ENCODE data around the gene ZBTB39. TPM values are rescaled to one million over a fixed set of nuclear protein-coding genes. Genes with fewer than 3 reads are reported as not detected.

ZBTB39 gene
- polyA plus RNA-seq, 1 donor from 2014 or later, result 6.4 TPM

DNA sequence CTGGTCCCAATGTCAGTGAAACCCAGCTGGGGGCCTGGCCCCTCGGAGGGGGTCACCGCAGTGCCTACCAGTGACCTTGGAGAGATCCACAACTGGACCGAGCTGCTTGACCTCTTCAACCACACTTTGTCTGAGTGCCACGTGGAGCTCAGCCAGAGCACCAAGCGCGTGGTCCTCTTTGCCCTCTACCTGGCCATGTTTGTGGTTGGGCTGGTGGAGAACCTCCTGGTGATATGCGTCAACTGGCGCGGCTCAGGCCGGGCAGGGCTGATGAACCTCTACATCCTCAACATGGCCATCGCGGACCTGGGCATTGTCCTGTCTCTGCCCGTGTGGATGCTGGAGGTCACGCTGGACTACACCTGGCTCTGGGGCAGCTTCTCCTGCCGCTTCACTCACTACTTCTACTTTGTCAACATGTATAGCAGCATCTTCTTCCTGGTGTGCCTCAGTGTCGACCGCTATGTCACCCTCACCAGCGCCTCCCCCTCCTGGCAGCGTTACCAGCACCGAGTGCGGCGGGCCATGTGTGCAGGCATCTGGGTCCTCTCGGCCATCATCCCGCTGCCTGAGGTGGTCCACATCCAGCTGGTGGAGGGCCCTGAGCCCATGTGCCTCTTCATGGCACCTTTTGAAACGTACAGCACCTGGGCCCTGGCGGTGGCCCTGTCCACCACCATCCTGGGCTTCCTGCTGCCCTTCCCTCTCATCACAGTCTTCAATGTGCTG lies 11.0 kb downstream of the ZBTB39 start:
- no peaks in the 10 kb centered on the region for H3K27me3 ChIP-seq (ENCODE audit: insufficient read depth, low read depth, low read length)
- no peak for TF ChIP-seq TAF1 (IDR thresholded peaks at IDR 0.05; ENCODE audit: low read depth)
- no peak for TF ChIP-seq MXI1 (conservative IDR thresholded peaks at IDR 0.05; ENCODE audit: poor library complexity, severe bottlenecking)
- no peak for TF ChIP-seq RAD21 (conservative IDR thresholded peaks at IDR 0.05)
- no peak for TF ChIP-seq EZH2 (IDR thresholded peaks at IDR 0.05; ENCODE audit: borderline replicate concordance, insufficient read depth, low read length, poor library complexity, severe bottlenecking)
- TF ChIP-seq, protein P1, sequence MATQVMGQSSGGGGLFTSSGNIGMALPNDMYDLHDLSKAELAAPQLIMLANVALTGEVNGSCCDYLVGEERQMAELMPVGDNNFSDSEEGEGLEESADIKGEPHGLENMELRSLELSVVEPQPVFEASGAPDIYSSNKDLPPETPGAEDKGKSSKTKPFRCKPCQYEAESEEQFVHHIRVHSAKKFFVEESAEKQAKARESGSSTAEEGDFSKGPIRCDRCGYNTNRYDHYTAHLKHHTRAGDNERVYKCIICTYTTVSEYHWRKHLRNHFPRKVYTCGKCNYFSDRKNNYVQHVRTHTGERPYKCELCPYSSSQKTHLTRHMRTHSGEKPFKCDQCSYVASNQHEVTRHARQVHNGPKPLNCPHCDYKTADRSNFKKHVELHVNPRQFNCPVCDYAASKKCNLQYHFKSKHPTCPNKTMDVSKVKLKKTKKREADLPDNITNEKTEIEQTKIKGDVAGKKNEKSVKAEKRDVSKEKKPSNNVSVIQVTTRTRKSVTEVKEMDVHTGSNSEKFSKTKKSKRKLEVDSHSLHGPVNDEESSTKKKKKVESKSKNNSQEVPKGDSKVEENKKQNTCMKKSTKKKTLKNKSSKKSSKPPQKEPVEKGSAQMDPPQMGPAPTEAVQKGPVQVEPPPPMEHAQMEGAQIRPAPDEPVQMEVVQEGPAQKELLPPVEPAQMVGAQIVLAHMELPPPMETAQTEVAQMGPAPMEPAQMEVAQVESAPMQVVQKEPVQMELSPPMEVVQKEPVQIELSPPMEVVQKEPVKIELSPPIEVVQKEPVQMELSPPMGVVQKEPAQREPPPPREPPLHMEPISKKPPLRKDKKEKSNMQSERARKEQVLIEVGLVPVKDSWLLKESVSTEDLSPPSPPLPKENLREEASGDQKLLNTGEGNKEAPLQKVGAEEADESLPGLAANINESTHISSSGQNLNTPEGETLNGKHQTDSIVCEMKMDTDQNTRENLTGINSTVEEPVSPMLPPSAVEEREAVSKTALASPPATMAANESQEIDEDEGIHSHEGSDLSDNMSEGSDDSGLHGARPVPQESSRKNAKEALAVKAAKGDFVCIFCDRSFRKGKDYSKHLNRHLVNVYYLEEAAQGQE (IDR thresholded peaks at IDR 0.05; ENCODE audit: borderline replicate concordance), result no peak
- no peak for TF ChIP-seq EP300 (conservative IDR thresholded peaks at IDR 0.05; ENCODE audit: poor library complexity, severe bottlenecking)
- no peak for TF ChIP-seq SMC3 (conservative IDR thresholded peaks at IDR 0.05; ENCODE audit: poor library complexity)
- no peak for TF ChIP-seq CTCF (IDR thresholded peaks at IDR 0.05; ENCODE audit: poor library complexity, severe bottlenecking)
- no peak for TF ChIP-seq POLR2AphosphoS5 (IDR thresholded peaks at IDR 0.05)
- no peaks in the 10 kb centered on the region for H4K20me1 ChIP-seq (ENCODE audit: insufficient read depth)
- no peaks in the 10 kb centered on the region for H3K9me2 ChIP-seq (ENCODE audit: insufficient read depth, low read length)
- H3K79me2 ChIP-seq (replicated peaks; ENCODE audit: insufficient read depth, low read length), result peaks cover 7% of the 10 kb centered on the region
- H3K27ac ChIP-seq (ENCODE audit: low read length), result no peak overlapping the region
- H3K9me3 ChIP-seq (ENCODE audit: low read length), result no peaks in the 10 kb centered on the region
- H3F3A ChIP-seq (ENCODE audit: insufficient read depth, low read length, poor library complexity, severe bottlenecking), result no peaks in the 10 kb centered on the region
- no peak overlapping the region for H2AFZ ChIP-seq (ENCODE audit: low read depth, low read length)
- H3K9ac ChIP-seq (ENCODE audit: low read length), result no peak overlapping the region
- H3K4me2 ChIP-seq (ENCODE audit: low read length), result no peak overlapping the region
- no peaks in the 10 kb centered on the region for H3K36me3 ChIP-seq (ENCODE audit: insufficient read depth, low read length)
- no peak overlapping the region for H3K4me3 ChIP-seq (ENCODE audit: low read length)

DNA sequence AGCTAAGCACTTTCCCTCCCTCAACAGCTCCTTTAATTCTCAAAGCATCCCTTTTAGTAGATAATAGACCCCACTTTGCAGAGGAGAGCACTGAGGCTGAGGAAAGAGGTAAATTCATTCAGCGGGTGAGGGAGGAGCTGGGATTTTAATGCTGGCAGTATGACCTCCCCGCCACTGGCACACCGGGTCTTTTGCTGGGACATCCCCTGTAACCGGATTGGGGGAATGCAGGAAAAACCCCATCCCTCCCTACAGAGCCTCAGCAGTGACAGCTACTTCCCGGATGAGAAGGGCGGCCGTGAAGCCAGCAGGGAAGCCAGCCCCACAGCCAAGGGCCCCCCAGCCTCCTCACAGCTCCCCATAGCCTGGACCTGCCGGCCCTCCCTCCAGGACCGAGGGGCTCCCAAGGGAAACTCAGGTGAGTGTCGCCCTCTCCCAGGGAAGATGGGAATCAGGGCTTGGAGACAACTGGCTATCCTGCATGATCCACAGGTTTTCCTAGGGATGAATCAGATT lies 12.1 kb downstream of the ZBTB39 start:
- TF ChIP-seq MXI1 (conservative IDR thresholded peaks at IDR 0.05; ENCODE audit: poor library complexity, severe bottlenecking), result no peak
- no peak for TF ChIP-seq RAD21 (conservative IDR thresholded peaks at IDR 0.05)
- TF ChIP-seq POLR2AphosphoS5 (IDR thresholded peaks at IDR 0.05), result no peak
- no peak for TF ChIP-seq TAF1 (IDR thresholded peaks at IDR 0.05; ENCODE audit: low read depth)
- no peak for TF ChIP-seq CTCF (IDR thresholded peaks at IDR 0.05; ENCODE audit: poor library complexity, severe bottlenecking)
- TF ChIP-seq EP300 (conservative IDR thresholded peaks at IDR 0.05; ENCODE audit: poor library complexity, severe bottlenecking), result no peak
- TF ChIP-seq EZH2 (IDR thresholded peaks at IDR 0.05; ENCODE audit: borderline replicate concordance, insufficient read depth, low read length, poor library complexity, severe bottlenecking), result no peak
- no peak for TF ChIP-seq SMC3 (conservative IDR thresholded peaks at IDR 0.05; ENCODE audit: poor library complexity)
- TF ChIP-seq, protein P1 (IDR thresholded peaks at IDR 0.05; ENCODE audit: borderline replicate concordance), result no peak
- no peak overlapping the region for H3K4me3 ChIP-seq (ENCODE audit: low read length)
- no peak overlapping the region for H3K27ac ChIP-seq (ENCODE audit: low read length)
- H3K36me3 ChIP-seq (ENCODE audit: insufficient read depth, low read length), result no peaks in the 10 kb centered on the region
- H3F3A ChIP-seq (ENCODE audit: insufficient read depth, low read length, poor library complexity, severe bottlenecking), result no peaks in the 10 kb centered on the region
- no peak overlapping the region for H3K9ac ChIP-seq (ENCODE audit: low read length)
- no peaks in the 10 kb centered on the region for H3K9me2 ChIP-seq (ENCODE audit: insufficient read depth, low read length)
- no peaks in the 10 kb centered on the region for H3K27me3 ChIP-seq (ENCODE audit: insufficient read depth, low read depth, low read length)
- no peaks in the 10 kb centered on the region for H4K20me1 ChIP-seq (ENCODE audit: insufficient read depth)
- no peaks in the 10 kb centered on the region for H3K9me3 ChIP-seq (ENCODE audit: low read length)
- H3K79me2 ChIP-seq (replicated peaks; ENCODE audit: insufficient read depth, low read length), result no peaks in the 10 kb centered on the region
- H2AFZ ChIP-seq (ENCODE audit: low read depth, low read length), result no peak overlapping the region
- no peak overlapping the region for H3K4me2 ChIP-seq (ENCODE audit: low read length)
